M059J (cell line): Measurements from ENCODE around the gene SLC9A9. TPM values are rescaled to one million over a fixed set of nuclear protein-coding genes. Genes with fewer than 3 reads are reported as not detected.

Experiments
- DNase-seq: peaks from one replicate; pipeline ENCODE4 v3.0.0-alpha.2; 2012; ENCODE audit warnings: low read depth
- total RNA-seq: library from RNA; depleted of rRNA; stranded (reverse); fragments of >200 nt; shearing (Covaris generic); gene quantifications from 2 replicates; pipeline ENCODE4 v1.2.3, GENCODE V29; 2014

SLC9A9 gene
- total RNA-seq, 1 experiment from 2014 or later: 0.10 TPM

DNA sequence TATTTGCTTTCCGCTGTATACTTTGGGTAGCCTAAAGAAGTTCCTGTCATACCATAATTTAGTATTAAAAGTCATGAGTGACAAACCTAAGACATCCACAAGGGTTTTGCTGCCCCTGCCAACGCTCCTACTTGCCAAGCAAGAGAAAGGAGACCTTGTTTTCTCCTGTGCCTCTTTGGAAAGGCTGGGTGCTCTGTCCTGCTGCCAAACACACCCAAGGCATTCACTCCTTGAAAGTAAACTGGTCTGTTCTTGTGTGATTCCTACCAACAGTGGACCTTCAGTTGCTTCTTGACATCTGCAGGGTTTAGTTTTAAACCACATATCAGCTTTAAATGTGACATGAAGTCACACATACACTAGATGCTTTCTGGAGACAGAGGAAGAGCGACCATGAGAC lies 295.4 kb downstream of the SLC9A9 start:
- DNase-seq: no peak

DNA sequence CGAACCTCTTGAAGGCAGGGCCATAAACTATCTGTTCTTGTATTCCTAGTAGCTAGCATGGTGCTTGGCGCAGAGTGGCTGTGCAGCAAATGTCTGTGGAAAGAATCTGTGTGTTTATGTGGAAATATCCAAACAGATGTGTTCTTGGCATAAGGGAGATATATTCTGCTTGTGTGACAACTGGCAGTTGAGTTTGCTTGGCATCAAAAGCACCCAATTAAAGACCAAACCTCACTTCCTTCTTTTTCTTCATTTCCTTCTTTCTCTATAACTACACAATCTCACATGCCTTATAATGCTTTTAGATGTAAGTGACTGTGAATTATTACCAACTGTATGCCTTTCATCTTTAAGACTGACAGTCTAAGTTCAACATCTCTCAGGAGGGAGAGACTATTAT lies 296.5 kb downstream of the SLC9A9 start:
- no peak for DNase-seq

DNA sequence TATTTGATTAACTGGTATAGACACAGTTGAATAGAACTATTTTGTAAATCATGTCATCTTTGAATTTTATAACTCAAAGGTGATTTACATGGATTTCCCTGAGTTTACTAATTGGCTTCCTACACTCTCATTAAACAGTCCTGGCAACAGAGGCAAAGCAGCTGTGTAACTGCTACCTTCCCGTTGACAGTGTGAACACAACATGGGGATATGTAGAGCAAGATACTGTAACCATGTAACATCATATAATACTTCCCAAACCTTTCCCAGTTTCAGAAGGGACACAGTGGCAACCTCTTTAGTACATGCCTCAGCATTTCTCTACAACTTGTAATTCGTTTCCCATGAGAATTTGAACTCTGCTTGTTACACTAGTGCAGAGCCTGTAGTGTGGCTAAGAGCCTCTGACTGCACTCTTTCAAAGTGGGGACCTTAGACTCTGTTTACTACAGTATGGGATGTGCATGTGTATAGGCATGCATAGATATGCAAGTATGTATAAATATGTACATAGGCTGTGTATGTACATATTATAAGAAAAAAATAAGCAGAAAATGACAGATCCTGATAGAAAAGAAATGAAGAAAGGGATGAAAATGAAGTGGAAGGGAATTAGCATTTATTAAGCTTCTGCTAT lies 299.3 kb downstream of the SLC9A9 start:
- DNase-seq: no peak

DNA sequence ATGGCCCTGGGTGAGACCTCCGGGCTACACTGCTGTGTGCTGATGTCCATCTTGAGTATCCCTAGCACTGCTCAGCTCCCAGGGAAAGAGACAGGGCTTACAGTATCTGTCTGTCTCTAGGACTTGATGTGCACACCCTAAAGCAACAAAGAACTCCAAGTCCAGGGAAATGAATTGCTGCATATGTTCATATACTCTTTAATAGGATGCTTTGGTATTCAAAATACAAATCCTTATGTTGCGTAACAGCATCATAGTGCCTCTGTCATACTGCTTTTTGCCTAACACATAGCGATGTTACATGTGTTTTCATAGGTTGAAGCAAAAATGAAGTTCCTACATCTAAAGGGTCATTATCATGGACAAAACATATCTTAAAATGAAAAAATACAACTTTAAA lies 299.9 kb downstream of the SLC9A9 start:
- no peak for DNase-seq

DNA sequence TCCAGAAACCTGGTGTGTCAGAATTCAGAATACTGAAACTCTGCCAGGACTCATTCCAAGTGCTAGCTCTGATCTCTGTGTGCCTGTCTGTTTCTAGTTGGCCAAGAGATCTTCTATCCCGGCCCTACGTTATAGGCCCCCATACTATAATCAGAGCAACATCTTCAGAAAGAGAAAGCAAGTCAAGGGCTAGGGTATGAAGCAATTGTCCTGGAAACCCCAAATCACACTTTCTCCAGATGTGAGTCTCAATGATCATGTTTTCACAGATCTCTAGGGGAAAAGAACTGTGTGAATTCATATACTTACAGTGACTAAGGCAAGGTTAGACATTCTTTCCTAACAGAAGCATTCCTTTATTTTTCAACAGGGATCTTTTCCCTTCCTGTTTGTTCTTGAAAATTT lies 309.7 kb downstream of the SLC9A9 start:
- no peak for DNase-seq

DNA sequence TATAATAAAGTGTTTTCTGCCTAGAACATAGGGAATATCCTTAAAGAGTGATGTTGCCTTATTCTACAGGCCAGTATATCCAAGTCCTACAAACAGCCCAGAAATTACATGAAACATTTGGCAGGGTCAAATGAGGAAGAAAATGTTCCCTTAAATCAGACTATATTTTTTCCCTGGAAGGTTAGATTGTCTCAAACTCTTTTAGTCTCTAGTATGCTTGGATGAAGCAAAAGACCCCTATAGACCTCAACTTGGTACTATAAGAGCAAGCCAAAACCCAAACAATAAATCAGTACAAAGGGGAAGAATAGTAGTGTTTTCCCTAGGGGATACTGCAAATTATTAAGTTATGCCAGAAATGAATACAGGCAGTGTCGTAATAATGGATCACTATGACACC lies 310.2 kb downstream of the SLC9A9 start:
- no peak for DNase-seq

DNA sequence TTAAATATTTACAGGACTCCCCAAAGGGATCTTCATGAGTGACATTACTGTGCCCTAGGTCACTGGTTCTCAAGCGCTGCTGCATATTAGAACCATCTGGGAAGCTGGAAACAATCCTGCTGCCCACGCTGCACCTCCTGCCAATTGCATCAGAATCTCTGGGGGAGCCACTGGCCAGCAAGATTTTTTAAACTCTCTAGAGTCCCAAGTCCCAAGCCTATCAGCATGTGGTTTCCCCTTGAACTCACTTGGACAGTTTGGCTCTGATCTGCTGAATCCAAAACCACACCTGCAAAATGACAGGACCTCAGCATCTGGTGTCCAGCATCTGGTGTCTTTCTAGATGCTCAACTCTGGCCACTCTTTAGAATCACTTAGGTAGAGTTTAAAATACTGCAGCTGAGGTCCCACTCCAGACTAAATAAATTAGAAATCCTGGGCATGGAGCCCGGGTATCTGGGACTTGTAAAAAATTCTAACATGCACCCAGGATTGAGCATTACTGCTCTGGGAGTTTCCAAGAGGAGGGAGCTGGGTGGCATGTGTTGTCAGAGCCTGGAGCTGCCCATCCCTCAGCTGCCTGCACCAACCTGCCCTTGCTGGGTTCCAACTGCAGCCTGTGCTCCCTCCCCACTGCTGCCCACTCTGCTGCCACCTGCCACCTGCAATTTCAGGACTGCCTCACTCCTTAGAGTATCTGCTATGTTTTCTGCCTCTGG lies 311.3 kb downstream of the SLC9A9 start:
- DNase-seq: no peak

DNA sequence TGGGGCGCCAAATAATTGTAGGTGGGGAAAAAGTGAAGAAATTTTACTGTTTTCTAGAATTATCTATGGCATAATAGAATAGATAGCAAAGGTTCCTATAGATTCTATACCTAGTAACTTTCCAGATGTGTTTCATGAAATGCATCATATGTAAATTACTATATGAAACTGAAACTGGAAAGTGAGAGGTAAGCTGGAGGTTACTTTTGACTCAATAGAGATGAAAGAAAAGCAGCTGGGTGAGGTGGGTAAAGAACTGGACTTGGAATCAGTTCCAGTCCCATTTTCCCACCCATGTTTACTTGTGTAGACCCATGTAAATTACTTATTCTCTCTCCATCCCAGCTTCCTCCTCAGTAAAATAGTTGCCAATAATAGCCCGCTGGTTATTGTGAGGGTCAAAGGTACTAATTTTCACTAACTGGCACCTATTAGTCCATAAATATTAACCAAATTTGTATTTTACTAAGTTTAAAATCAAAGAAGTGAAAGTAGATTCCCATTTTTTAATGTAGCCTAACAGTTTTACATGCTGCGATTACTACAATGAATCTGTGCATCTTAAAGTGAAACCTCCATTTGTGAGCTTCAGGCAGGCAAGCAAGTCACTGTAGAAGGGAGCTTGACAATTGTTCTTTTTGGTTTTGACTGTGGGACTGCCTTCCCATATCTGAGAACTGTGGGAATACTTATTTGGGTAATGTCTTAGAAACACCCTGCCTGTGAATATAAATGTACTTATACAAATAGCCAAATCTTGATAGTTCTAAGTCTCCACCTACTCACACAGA lies 312.1 kb downstream of the SLC9A9 start:
- DNase-seq: no peak

DNA sequence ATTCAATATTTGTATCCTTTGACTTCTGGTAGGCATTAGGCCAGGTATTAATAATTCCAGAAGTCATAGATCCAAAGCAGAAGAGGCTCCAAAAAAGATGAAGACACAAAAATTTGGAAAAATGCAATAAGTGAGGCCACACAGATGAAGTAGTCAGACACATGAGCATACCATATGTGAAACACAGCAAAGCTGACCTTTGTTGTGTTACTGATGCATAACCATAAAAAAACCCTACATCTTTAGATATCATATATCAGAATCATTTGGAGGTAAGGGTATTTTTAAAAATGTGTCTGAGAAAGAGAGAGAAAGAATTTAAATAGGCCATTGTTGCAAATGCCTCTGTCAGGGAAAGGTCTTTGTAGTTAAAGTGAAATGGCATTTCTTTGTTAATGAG lies 314.9 kb downstream of the SLC9A9 start:
- no peak for DNase-seq

DNA sequence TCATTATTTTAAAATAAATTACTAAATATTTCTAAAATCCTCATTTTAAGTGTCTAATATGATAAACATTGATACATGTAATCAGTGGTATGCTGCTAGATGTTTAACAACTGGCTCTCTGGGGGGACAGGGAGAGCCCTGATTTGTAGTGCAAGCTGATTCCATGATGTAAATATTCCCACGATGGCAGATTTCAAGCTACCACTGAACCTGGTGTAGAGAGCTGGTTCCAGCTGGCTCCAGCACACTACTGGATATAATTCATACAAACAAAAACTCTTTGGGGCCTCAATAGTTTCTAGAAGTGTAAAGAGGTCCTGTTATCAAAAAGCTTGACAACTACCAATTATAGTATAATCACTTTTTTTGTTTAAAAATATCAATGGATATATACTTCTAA lies 316.2 kb downstream of the SLC9A9 start:
- DNase-seq: no peak

DNA sequence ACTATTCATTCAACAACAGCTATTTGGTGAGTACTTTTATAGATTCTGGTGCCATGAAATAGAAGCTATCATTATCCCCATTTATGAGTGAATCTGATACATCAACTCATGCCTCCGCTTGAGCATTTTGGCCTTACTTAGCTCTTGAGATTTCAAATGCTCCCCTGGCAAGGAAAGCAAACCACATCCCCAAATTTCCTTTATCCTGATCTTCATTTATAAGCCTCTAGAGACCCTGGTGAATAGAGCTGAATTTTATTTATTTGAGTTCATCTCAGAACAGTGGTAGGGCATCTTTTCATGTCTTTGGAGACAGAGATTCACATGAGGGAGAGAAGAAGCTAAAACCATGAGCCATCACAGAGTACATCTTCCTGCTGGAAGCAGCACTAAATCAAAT lies 317.2 kb downstream of the SLC9A9 start:
- DNase-seq: no peak

DNA sequence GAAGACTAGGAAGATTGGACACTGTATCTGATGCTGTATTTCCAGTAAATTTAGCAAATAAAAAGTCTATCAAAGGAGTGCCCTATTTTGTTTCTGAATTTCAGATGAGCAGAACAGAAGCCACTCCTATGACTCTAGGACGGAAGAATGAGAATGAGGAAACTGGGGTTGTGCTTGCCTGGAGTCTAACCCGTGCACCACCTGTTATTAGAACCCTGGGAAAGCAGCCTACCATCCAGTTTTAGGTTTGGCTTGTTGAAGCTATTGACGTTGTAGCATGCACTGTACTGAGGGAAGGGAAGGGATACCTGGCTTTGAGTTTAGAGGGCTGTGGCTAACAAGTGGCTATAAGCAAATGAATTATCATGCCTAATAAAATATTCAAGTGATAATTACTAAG lies 318.5 kb downstream of the SLC9A9 start:
- no peak for DNase-seq

DNA sequence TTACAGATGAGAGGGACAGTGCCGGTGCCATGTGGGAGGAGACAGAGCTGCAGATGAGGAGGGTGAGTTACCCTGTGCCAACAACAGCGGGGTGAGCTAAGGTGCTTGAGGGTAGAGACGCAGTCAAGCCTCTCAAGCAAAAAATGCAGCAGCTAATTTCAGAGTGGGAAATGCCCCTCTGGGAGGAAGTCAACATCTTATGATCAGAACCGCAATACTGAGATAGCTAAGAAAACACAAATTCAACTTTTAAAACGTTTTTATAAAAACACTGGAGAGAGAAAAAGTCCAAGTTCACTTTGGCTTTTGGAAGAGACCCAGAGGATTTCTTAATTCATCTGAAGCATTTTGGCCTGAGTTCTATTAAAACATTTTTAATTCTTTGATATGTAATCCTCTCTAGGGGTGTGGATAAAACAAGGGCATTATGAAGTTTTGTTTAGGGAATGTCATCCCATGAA lies 319.2 kb downstream of the SLC9A9 start:
- DNase-seq: no peak

DNA sequence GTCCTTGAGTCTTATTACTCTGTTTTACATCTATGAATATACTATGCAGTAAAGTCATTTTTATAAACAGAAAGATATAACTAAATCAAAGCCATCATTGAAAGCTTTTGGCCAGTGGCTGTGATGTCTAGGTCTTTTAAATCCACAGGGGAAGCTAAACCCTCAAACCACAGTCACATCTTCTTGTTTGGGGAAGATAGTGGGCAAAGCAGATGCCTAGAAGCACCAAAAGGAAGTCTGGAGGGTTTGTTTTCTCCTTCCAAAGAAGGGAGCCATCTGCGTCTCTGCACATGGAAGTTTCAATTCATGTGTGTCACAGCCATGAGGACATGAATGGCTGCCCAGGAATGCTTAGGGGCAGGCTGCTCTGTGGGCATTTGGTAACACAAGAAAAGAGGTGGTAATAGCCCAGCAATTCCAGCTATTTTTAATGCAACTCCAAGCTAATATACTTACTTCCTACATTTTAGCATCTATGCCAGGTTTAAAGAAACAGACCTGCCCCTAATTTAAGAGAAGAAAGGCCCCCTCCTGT lies 322.2 kb downstream of the SLC9A9 start:
- DNase-seq: no peak

DNA sequence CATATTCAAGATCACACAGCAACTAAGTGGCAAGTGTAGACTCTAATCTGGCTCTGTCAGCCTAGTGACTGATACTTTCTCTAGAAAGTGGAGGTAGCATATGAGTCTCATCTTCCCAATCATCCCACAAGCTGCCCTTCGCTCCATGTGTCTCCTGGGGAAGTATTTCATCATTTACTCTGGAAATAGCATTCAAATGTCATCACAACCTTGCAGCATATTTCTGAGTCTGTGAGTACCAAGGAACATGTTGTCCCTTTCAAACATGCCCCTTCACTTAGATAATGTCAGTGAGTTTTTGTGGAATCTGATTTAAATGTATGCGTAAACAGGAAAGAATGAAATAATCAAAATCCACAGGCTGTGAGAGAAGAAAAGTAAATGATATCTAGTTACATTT lies 322.9 kb downstream of the SLC9A9 start:
- no peak for DNase-seq

DNA sequence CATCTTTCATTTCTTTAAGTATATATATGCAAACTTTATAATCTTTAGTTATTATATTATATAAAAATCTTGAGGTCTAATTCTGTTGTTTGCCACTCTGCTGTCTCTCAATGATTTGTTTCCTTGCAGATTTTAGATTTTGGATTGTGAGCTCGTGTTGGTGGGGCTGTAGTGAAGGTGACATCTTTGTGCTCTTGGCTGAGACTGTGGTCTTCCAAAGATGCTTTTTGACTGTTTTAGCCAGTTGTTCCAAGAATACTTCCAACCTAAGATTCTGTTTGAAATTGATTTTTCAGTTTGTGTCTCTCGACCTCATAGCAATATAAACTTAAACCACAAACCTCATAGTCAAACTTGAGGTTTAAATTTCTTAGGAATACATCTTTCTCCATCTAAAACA lies 326.5 kb downstream of the SLC9A9 start:
- no peak for DNase-seq

DNA sequence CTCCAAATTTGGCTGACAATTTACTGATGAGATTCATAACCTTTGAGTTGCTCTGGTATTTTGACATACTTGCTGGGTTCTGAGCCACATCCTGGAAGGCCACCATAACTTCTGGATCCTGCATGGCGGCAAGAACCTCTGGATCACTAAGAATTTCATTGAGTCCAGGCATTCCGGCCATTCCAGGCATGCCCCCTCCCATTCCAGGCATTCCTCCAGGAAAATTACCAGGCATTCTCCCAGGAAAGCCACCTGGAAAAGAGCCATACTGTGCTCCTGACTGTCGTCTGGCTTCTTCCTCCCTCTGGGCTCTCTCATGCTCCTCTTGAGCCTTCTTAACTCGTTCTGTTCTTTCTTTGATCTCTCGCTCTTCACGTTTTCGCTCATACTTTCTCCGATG lies 331.1 kb downstream of the SLC9A9 start:
- DNase-seq: peak; percentile 20

DNA sequence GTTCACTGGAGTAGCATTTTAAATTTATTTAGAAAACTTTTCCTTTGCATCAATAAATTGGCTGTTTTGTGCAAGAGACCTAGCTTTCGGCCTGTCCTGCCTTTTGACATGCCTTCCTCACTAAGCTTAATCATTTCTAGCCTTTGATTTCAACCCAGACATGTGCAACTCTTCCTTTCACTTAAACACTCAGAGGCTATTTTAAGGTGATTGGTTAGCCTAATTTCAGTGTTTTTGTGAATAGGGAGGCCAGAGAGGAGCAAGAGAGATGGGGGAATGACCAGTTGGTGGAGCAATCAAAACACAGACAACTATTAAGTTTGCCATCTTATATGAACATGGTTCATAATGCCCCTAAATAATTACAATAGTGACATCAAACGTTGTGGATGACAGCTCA lies 333.4 kb downstream of the SLC9A9 start:
- DNase-seq: no peak

DNA sequence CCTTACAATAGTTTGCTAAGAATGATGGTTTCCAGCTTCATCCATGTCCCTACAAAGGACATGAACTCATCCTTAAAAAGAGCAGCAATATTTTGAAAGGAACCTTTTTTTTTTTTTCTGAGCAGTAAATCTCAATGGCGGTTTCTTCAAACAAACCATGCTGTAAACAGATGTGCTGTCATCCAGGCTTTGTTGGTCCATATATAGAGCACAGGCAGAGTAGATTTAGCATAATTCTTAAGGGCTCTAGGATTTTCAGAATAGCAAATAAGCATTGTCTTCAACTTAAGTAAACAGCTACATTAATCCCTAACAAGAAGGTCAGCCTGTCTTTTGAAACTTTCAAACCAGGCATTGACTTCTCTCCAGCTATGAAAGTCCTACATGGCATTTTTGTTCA lies 334.2 kb downstream of the SLC9A9 start:
- no peak for DNase-seq

DNA sequence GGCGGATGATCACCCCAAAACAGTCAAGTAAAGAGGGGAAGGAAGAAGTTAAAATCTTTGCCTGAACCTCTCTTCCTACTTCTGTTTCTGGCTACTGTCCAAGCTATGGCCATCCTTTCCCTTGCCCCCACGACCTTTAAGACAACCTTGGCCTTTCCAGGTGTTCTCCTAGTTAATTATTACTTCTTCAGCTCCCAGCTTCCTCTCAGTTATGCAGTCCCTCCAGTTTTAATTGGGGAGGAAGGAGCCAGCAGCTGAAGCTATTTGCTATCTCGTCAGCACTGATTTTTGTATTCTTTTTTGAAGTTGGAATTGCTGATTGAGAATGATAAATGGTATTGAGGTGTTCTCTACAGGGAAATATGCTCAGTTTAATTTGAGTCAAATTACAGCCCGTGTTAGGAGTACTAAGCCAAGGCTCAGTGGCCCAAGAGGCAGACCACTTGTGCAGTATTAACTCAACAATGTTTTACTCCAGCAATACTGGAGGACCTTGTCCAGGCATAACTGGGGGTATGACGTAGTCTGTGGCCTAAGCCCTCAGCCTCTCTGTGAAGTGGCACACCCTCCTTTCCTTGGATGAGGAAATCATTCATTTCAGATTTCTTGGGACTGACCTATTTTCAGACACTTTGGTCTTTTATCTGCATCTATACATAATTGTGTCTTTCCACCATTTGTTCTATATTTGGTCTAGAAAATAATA lies 336.9 kb downstream of the SLC9A9 start:
- DNase-seq: no peak

DNA sequence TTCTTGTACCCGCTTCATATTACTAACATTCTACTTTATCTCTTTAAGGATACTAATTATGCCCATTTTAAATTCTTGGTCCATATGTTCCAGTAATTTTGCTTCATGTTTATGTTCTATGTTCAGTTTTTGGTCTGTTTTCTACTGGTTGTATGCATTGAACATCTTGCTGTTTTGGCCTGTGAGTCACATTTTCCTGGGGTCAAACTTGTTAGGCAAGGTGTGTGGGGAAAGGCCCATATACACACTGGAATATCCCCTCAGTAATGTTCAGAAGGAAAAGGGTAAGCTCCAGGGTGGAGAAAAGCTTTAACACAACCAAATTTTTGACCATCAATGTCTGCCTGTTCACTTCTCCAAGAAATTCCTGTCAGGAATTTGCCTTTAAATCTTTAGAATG lies 337.7 kb downstream of the SLC9A9 start:
- no peak for DNase-seq
